ENCODE data around the gene IL1RAPL2.

The IL1RAPL2 gene

DNA sequence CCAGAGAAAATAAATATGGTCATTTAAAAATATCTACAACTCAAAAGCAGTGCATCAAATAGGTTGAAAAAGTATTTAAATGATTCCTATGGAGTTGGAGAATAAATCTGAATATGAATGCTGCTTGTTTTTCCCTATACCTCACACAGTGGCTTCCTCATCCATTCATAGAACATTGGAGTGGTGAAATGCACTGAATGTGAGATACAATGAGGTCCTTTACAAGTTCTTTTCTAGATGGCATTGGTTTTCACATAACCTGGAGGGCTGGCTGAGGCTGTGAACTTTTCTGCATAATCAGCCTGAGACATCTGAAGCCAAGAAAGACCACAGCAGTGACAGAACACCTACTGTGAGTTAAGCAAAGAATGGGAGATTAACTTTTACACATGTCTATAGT lies 977.3 kb downstream of the IL1RAPL2 start:
- no peak for DNase-seq (ENCODE audit: low spot score)
- TF ChIP-seq, protein P1, sequence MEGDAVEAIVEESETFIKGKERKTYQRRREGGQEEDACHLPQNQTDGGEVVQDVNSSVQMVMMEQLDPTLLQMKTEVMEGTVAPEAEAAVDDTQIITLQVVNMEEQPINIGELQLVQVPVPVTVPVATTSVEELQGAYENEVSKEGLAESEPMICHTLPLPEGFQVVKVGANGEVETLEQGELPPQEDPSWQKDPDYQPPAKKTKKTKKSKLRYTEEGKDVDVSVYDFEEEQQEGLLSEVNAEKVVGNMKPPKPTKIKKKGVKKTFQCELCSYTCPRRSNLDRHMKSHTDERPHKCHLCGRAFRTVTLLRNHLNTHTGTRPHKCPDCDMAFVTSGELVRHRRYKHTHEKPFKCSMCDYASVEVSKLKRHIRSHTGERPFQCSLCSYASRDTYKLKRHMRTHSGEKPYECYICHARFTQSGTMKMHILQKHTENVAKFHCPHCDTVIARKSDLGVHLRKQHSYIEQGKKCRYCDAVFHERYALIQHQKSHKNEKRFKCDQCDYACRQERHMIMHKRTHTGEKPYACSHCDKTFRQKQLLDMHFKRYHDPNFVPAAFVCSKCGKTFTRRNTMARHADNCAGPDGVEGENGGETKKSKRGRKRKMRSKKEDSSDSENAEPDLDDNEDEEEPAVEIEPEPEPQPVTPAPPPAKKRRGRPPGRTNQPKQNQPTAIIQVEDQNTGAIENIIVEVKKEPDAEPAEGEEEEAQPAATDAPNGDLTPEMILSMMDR (IDR thresholded peaks at IDR 0.05) = no peak
- Histone ChIP-seq H3K27ac (no peak overlapping the region), H3K4me3 (no peak overlapping the region)

DNA sequence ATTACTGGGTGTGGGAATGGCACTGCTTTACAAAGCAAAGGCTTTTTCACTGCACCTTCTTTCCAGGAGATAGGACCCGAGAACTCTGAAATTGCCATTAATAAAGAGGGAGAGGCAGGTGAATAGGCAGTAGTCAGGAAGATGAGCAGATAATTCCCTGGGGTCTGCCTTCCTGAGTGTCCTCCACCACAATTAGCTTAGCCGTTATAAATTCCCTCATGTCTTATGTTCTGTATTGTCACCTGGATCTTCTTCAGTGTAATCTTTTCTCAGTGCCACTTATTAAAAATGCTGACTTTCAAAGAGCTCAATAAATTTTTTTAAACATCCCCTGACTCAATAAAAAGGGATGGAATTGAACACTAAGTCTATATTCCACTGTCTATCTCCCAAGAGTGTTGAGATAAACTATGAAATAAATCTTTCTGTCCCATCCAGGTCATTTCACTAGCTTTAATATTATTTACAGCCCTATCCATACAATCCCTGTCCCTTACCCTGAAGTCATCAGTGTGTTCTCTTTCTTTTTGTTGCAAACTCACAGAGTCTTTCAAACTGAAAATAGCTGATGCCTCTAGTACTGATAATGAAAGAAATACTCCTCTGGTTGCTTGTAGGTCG lies 984.2 kb downstream of the IL1RAPL2 start:
- DNase-seq (ENCODE audit: low spot score) = no peak
- no peak overlapping the region for H3K4me3 ChIP-seq

DNA sequence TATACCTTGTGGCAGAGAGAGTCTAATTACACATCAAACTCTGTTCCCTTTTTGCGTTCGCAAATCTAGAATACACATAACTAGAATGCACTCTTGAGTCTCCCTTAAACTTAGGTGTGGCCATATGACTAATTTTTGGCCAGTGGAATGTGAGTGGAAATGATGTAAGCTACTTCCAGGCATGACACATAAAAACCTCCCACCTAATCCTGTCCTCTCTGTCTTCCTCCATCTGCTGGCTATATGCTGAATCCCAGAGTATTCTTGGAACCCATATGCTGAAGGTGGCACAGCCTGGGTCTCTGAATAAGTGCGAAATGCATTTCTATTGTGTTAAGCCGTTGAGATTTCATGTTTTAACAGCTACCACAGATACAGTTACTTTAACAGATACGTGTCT lies 986.4 kb downstream of the IL1RAPL2 start:
- Histone ChIP-seq H3K4me3 (no peak overlapping the region), H3K27ac (no peak overlapping the region)
- no peak for DNase-seq (ENCODE audit: low spot score)
- TF ChIP-seq, protein P1 (IDR thresholded peaks at IDR 0.05) = no peak

More for the DNA sequence above, 984.2 kb downstream of the IL1RAPL2 start:
- TF ChIP-seq, protein P1 (IDR thresholded peaks at IDR 0.05) = no peak
- no peak overlapping the region for H3K27ac ChIP-seq

DNA sequence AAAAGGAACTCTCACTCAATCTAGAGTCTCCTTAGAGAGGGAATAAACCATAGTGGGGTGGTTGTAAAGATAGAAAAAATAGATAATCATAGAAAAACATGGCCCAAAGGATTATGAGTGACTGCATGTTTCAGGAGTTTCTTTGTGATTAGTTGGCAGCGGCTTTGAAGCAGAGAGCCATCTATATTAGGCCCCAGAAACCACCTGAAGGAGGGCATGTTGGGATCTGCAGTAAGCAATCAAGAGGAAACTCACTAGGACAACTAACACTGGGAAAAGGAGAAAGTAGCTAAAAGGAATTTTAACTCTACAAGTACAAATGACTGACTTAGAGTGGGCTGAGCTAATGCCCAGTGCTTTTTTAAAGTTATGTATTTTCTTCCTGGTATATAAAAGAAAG lies 987.1 kb downstream of the IL1RAPL2 start:
- TF ChIP-seq, protein P1 (IDR thresholded peaks at IDR 0.05) = no peak
- Histone ChIP-seq H3K4me3 (no peak overlapping the region), H3K27ac (no peak overlapping the region)
- no peak for DNase-seq (ENCODE audit: low spot score)

DNA sequence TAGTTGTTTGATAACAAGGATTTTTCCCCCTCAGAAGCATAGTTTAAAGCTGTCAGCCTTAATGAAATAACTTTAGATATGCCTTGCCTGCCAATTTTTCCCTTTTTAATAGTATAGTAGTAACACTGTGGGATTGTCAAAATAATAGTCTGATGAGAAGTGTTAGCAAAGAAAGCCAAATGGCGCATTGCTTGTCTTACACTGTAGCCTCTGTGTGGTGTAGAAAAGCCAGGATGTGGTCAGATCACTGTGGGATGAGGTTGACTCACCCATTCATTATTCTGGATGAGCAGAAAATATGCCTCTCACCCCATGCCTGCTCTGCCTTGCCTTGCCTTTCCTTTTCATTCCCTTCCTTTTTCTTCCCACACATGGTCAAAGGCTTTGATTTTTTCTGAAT lies 998.5 kb downstream of the IL1RAPL2 start:
- no peak for DNase-seq (ENCODE audit: low spot score)
- H3K27ac ChIP-seq = no peak overlapping the region
- TF ChIP-seq, protein P1 (IDR thresholded peaks at IDR 0.05) = no peak
- H3K4me3 ChIP-seq = no peak overlapping the region

DNA sequence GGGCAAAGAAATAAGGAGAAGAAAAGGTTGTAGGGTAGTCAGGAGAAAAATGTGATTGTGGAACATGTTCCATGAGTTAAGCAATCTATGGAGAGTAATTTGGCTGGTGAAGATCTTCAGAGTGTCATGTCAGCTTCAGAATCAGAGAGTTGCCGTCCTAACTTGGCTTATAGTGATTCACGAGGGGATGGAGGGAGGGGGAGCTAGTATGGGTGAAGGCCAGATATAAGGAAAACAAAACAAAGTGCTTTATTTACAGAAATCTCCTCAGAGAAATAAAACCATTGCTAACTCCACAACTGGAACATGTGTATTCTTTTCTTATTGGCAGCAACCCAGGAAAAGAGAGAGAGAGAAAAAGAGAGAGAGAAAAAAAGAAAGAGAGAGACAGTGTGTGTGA lies 999.9 kb downstream of the IL1RAPL2 start:
- TF ChIP-seq, protein P1 (IDR thresholded peaks at IDR 0.05) = no peak
- no peak overlapping the region for H3K4me3 ChIP-seq
- DNase-seq (ENCODE audit: low spot score) = no peak

DNA sequence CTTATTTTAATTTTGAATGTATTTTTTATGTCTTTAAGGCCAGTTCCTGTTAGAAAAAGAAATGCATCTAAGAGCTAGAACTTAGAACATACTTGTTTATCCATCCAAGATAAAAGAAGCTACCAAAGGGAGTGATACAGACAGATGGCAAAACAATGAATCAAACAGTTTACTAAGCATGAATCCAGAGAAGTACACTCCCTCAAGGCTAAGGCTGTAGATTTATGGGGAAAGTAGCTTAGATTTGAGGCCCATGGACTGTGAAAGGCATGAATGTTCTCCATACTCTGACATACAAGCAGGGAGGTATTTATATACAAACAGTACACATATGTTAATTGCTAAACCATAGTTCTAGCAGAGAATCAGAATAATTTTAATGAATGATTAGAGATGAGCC lies 1001.1 kb downstream of the IL1RAPL2 start:
- DNase-seq (ENCODE audit: low spot score) = no peak
- TF ChIP-seq, protein P1 (IDR thresholded peaks at IDR 0.05) = no peak
- Histone ChIP-seq H3K4me3 (no peak overlapping the region), H3K27ac (no peak overlapping the region)

More for the DNA sequence above, 999.9 kb downstream of the IL1RAPL2 start:
- H3K27ac ChIP-seq = no peak overlapping the region

Data from coronary artery (tissue), 2 donors.